ENCODE results near the gene OR4D9.

- TF ChIP-seq MAX (IDR thresholded peaks at IDR 0.05; ENCODE audit: insufficient read depth, insufficient read length) (no peak), EZH2 (IDR thresholded peaks at IDR 0.05; ENCODE audit: borderline replicate concordance, low read depth, low read length, severe bottlenecking) (no peak), POLR2AphosphoS5 (IDR thresholded peaks at IDR 0.05; ENCODE audit: insufficient read depth, low read depth, low read length) (no peak)
- TF ChIP-seq, protein P1, sequence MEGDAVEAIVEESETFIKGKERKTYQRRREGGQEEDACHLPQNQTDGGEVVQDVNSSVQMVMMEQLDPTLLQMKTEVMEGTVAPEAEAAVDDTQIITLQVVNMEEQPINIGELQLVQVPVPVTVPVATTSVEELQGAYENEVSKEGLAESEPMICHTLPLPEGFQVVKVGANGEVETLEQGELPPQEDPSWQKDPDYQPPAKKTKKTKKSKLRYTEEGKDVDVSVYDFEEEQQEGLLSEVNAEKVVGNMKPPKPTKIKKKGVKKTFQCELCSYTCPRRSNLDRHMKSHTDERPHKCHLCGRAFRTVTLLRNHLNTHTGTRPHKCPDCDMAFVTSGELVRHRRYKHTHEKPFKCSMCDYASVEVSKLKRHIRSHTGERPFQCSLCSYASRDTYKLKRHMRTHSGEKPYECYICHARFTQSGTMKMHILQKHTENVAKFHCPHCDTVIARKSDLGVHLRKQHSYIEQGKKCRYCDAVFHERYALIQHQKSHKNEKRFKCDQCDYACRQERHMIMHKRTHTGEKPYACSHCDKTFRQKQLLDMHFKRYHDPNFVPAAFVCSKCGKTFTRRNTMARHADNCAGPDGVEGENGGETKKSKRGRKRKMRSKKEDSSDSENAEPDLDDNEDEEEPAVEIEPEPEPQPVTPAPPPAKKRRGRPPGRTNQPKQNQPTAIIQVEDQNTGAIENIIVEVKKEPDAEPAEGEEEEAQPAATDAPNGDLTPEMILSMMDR (IDR thresholded peaks at IDR 0.05; ENCODE audit: extremely low read depth in 1 of 2, insufficient read depth in 1 of 2, low read depth in 1 of 2, low read length in 2 of 2), result no peak
Measured at GRCh38 chr11:59544869-59545178, 33.5 kb downstream of the OR4D9 start.

Data from endothelial cell of umbilical vein (primary cell).